Ascending aorta (tissue), 2 donors: ENCODE measurements around the gene ARHGAP32. TPM values are rescaled to one million over a fixed set of nuclear protein-coding genes. Genes with fewer than 3 reads are reported as not detected.

Source experiments
- DNase-seq, 2 donors: peaks; one replicate each; pipeline ENCODE4 v3.0.0-alpha.2; 2019; ENCODE audit warnings: low spot score in 2 of 2
- H3K27ac ChIP-seq, 2 donors: fragments of 200-600 bp; sonication (generic); one replicate each; pipeline ENCODE4 v1.5.1; 2016 to 2017; ENCODE audit warnings: mild to moderate bottlenecking in 1 of 2
- H3K27me3 ChIP-seq: fragments of 200-600 bp; sonication (generic); one replicate; pipeline ENCODE4 v1.5.1; 2017
- H3K36me3 ChIP-seq, 2 donors: fragments of 200-600 bp; sonication (generic); one replicate each; pipeline ENCODE4 v1.5.1; 2016
- H3K4me1 ChIP-seq, 2 donors: fragments of 200-600 bp; sonication (generic); one replicate each; pipeline ENCODE4 v1.5.1; 2016 to 2017; ENCODE audit warnings: mild to moderate bottlenecking in 1 of 2
- H3K4me3 ChIP-seq, 2 donors: fragments of 200-600 bp; sonication (generic); one replicate each; pipeline ENCODE4 v1.5.1; 2016 to 2017; ENCODE audit warnings: mild to moderate bottlenecking in 1 of 2
- H3K9me3 ChIP-seq, 2 donors: fragments of 200-600 bp; sonication (generic); one replicate each; pipeline ENCODE4 v1.5.1; 2016
- CTCF ChIP-seq, 3 experiments: fragments of 200-600 bp in 2 of 3; fragments of 450-650 bp in 1 of 3; sonication (generic) in 2 of 3; IDR thresholded peaks; one replicate each; pipeline ENCODE4 v1.5.1; 2016 to 2019; ENCODE audit warnings: antibody characterized with exemption in 3 of 3, mild to moderate bottlenecking in 1 of 3, moderate library complexity in 1 of 3
- intact Hi-C: fragments of 100-400 bp; cut with DNase I; formaldehyde crosslinking; loops from one replicate; pipeline ENCODE4 v1.15.1; 2023
- total RNA-seq: library from RNA; depleted of rRNA; stranded (reverse); fragments of >200 nt; gene quantifications from one replicate; pipeline ENCODE4 v1.1.0, GENCODE V29; 2016

The ARHGAP32 gene
- total RNA-seq, 1 donor from 2014 or later: 4.9 TPM

GRCh38 chr11:128927683-128928336, 264.3 kb downstream of the ARHGAP32 start:
- no peak for TF ChIP-seq CTCF (IDR thresholded peaks at IDR 0.05)
- intact Hi-C loops: no loop called here
- Histone ChIP-seq H3K9me3 (no peaks in the 10 kb centered on the region), H3K4me1 (no peaks in the 10 kb centered on the region), H3K36me3 (no peaks in the 10 kb centered on the region), H3K27ac (no peak overlapping the region), H3K27me3 (no peaks in the 10 kb centered on the region), H3K4me3 (no peak overlapping the region)
- DNase-seq: no peak

GRCh38 chr11:128927108-128927461, 265.0 kb downstream of the ARHGAP32 start:
- DNase-seq: no peak
- TF ChIP-seq CTCF (IDR thresholded peaks at IDR 0.05): no peak
- Histone ChIP-seq H3K4me1 (no peaks in the 10 kb centered on the region), H3K36me3 (no peaks in the 10 kb centered on the region), H3K4me3 (no peak overlapping the region), H3K27ac (no peak overlapping the region), H3K27me3 (no peaks in the 10 kb centered on the region), H3K9me3 (no peaks in the 10 kb centered on the region)
- intact Hi-C loops: no loop called here

GRCh38 chr11:128926437-128927107, 265.6 kb downstream of the ARHGAP32 start:
- H3K27me3 ChIP-seq: no peaks in the 10 kb centered on the region
- no peak for TF ChIP-seq CTCF (IDR thresholded peaks at IDR 0.05)
- H3K9me3 ChIP-seq: no peaks in the 10 kb centered on the region
- DNase-seq: no peak
- H3K4me1 ChIP-seq: no peaks in the 10 kb centered on the region
- no peaks in the 10 kb centered on the region for H3K36me3 ChIP-seq
- no peak overlapping the region for H3K4me3 ChIP-seq
- intact Hi-C loops: no loop called here
- H3K27ac ChIP-seq: no peak overlapping the region

- no peak for TF ChIP-seq CTCF (IDR thresholded peaks at IDR 0.05)
- intact Hi-C loops: no loop called here
- no peak for DNase-seq
- Histone ChIP-seq H3K36me3 (no peaks in the 10 kb centered on the region), H3K27ac (no peak overlapping the region), H3K9me3 (no peaks in the 10 kb centered on the region), H3K4me3 (no peak overlapping the region), H3K4me1 (no peaks in the 10 kb centered on the region), H3K27me3 (no peaks in the 10 kb centered on the region)
These were observed 266.1 kb downstream of the ARHGAP32 start for GRCh38 chr11:128926000-128926399.

- DNase-seq: no peak
- TF ChIP-seq CTCF (IDR thresholded peaks at IDR 0.05): no peak
- intact Hi-C loops: no loop called here
- no peaks in the 10 kb centered on the region for H3K27me3 ChIP-seq
- H3K4me1 ChIP-seq: no peaks in the 10 kb centered on the region
- H3K9me3 ChIP-seq: no peaks in the 10 kb centered on the region
- no peak overlapping the region for H3K27ac ChIP-seq
- no peaks in the 10 kb centered on the region for H3K36me3 ChIP-seq
- no peak overlapping the region for H3K4me3 ChIP-seq
These were observed 266.9 kb downstream of the ARHGAP32 start for GRCh38 chr11:128925250-128925600.
